GM12865 (cell line): ENCODE data around the gene AKAP4.

Experiments used
- DNase-seq: peaks from one replicate; pipeline ENCODE4 v3.0.0; 2010; ENCODE audit warnings: low read depth
- H3K4me3 ChIP-seq: 2 replicates; pipeline ENCODE4 v1.5.1; 2011; ENCODE audit warnings: mild to moderate bottlenecking, low read depth, low read length, control low read depth
- TF ChIP-seq, protein P1 (sequence below): IDR thresholded peaks from 2 replicates; pipeline ENCODE4 v1.5.1; 2011; ENCODE audit warnings: low read length, control low read depth, low read depth, inconsistent platforms; ENCODE audit not compliant: insufficient read depth; ENCODE audit errors: missing control alignments

AKAP4 gene

DNA sequence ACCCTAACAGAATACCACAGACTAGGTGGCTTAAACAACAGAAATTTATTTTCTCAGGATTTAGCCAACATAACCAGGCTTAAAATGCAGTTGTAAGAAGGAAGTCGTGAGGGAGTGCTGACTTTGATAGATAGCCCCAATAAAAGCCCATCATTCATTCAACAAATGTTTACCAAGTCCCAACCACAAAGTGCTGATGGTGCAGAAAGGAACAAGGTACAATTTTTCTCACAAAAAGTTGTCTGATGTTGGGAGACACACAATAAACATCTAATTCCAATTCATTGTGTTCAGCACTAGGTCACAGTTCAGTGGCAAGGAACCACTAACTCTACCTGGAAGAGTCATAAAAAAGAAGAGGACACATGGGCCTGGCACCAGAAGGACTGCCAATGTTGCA is 42.2 kb downstream of the AKAP4 start:
- no peak overlapping the region for H3K4me3 ChIP-seq
- TF ChIP-seq, protein P1, sequence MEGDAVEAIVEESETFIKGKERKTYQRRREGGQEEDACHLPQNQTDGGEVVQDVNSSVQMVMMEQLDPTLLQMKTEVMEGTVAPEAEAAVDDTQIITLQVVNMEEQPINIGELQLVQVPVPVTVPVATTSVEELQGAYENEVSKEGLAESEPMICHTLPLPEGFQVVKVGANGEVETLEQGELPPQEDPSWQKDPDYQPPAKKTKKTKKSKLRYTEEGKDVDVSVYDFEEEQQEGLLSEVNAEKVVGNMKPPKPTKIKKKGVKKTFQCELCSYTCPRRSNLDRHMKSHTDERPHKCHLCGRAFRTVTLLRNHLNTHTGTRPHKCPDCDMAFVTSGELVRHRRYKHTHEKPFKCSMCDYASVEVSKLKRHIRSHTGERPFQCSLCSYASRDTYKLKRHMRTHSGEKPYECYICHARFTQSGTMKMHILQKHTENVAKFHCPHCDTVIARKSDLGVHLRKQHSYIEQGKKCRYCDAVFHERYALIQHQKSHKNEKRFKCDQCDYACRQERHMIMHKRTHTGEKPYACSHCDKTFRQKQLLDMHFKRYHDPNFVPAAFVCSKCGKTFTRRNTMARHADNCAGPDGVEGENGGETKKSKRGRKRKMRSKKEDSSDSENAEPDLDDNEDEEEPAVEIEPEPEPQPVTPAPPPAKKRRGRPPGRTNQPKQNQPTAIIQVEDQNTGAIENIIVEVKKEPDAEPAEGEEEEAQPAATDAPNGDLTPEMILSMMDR, result no peak
- no peak for DNase-seq

DNA sequence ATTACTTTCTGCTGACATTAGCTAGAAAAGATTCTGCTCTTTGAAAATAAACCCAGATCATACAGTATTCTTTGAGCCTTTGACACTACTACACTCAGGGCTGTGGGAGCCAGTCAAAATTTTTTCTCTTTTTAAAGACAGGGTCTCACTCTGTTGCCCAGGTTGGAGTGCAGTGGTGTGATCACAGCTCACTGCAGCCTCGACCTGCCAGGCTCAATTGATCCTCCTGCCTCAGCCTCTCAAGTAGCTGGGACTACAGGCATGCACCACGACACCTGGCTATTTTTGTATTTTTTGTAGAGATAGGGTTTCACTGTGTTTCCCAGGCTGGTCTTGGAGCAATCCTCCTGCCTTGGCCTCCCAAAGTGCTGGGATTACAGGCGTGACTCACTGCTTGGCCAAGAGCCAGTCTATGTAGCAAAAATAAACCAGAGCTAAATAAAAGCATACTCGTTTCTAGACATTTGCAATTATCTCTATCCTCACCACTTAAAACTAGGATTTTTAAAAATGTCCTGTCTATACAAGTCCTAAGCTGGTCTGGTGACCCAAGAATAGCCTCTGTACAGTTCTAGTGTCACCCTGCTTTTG is 43.2 kb downstream of the AKAP4 start:
- H3K4me3 ChIP-seq, result no peak overlapping the region
- no peak for DNase-seq
- TF ChIP-seq, protein P1, result no peak

DNA sequence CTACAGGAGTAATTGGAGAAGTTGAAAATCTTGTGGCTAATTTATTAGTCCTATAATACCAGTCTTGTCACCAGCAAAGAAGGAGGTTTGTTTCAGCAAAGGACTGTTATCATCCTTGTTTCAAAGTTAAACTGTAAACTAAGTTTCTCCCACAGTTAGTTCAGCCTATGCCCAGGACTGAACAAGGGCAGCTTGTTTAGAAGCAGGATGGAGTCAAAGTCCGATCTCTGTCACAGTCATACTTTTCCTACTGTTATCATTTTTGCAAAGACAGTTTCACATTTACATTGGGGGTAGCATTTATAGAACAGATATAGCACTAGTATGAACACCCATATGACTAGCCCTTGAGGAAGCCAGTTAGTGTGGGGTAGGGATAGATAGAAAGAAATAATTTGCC is 46.4 kb downstream of the AKAP4 start:
- no peak for DNase-seq
- H3K4me3 ChIP-seq, result no peak overlapping the region
- TF ChIP-seq, protein P1, result no peak

DNA sequence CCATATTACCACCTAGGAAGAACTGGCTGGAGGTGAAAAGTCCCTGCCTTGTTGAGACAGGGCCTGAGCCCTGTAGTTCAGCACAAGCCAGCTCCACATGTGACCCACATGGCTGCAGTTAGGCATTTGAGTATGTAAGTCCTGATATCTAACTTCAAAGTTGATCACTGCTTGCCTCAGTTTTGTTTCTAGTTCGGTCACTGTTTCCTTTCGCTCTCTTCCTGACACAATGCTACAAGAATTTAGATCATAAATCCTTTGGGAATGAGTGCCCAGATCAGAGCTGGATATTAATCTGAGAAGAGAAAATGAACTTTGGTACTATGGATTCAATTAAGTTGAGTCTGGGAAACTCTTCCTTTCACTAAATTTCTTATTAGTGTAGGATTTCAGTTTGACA is 48.4 kb downstream of the AKAP4 start:
- DNase-seq, result no peak
- TF ChIP-seq, protein P1, result no peak
- H3K4me3 ChIP-seq, result no peak overlapping the region

DNA sequence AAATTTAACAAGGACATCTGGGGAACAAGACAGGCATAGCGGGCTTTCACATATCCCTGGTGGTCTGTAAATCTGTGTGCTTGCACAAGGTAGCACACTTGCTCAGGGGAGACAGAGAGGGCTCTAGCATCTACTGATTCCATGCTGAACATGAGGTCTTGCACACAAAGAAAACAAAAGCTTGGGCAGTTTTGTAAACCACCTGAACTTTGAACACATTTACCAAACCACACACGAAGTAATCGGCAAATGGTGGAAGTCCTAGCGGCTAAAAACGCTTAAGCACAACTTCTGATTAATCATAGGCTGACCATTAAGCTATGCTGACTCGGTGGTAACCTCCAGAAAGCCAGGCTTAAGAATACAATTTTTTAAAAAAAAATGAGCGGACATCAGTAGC is 52.8 kb downstream of the AKAP4 start:
- TF ChIP-seq, protein P1, result no peak
- H3K4me3 ChIP-seq, result no peak overlapping the region
- no peak for DNase-seq
